ENCODE results near the gene ADARB2. TPM values are rescaled to one million over a fixed set of nuclear protein-coding genes. Genes with fewer than 3 reads are reported as not detected.

The ADARB2 gene
- total RNA-seq, 2 experiments from 2014 or later = not detected

- H3K36me3 Mint-ChIP-seq = no peaks in the 10 kb centered on the region
- H3K9me3 Mint-ChIP-seq = peaks cover 5% of the 10 kb centered on the region
- no peak overlapping the region for H3K27ac Mint-ChIP-seq
- peaks cover 23% of the 10 kb centered on the region for H3K27me3 Mint-ChIP-seq
- H3K4me3 Mint-ChIP-seq = no peak overlapping the region
- DNase-seq = no peak
- H3K4me1 Mint-ChIP-seq = no peaks in the 10 kb centered on the region
These were observed 122.0 kb downstream of the ADARB2 start for GRCh38 chr10:1615186-1615954.

GRCh38 chr10:1613511-1613910 lies 123.8 kb downstream of the ADARB2 start:
- H3K36me3 Mint-ChIP-seq = no peaks in the 10 kb centered on the region
- peaks cover 33% of the 10 kb centered on the region for H3K27me3 Mint-ChIP-seq
- H3K4me1 Mint-ChIP-seq = peaks cover 2% of the 10 kb centered on the region
- no peak overlapping the region for H3K4me3 Mint-ChIP-seq
- no peaks in the 10 kb centered on the region for H3K9me3 Mint-ChIP-seq
- no peak for DNase-seq
- no peak overlapping the region for H3K27ac Mint-ChIP-seq

- no peak overlapping the region for H3K27ac Mint-ChIP-seq
- no peaks in the 10 kb centered on the region for H3K36me3 Mint-ChIP-seq
- H3K27me3 Mint-ChIP-seq = peaks cover 37% of the 10 kb centered on the region
- no peak for DNase-seq
- no peaks in the 10 kb centered on the region for H3K9me3 Mint-ChIP-seq
- H3K4me1 Mint-ChIP-seq = peaks cover 2% of the 10 kb centered on the region
- no peak overlapping the region for H3K4me3 Mint-ChIP-seq
These were observed 124.4 kb downstream of the ADARB2 start for GRCh38 chr10:1612908-1613307.

- DNase-seq = no peak
- Mint-ChIP-seq H3K27me3 (peaks cover 39% of the 10 kb centered on the region), H3K4me3 (no peak overlapping the region), H3K36me3 (no peaks in the 10 kb centered on the region), H3K27ac (no peak overlapping the region), H3K4me1 (peaks cover 2% of the 10 kb centered on the region), H3K9me3 (no peaks in the 10 kb centered on the region)
These were observed 125.3 kb downstream of the ADARB2 start for GRCh38 chr10:1611936-1612550.

- H3K27me3 Mint-ChIP-seq = peaks cover 46% of the 10 kb centered on the region
- no peaks in the 10 kb centered on the region for H3K9me3 Mint-ChIP-seq
- DNase-seq = no peak
- H3K36me3 Mint-ChIP-seq = no peaks in the 10 kb centered on the region
- H3K4me3 Mint-ChIP-seq = no peak overlapping the region
- peaks cover 2% of the 10 kb centered on the region for H3K4me1 Mint-ChIP-seq
- no peak overlapping the region for H3K27ac Mint-ChIP-seq
These were observed 126.1 kb downstream of the ADARB2 start for GRCh38 chr10:1610986-1611770.

- H3K27ac Mint-ChIP-seq = no peak overlapping the region
- H3K9me3 Mint-ChIP-seq = no peaks in the 10 kb centered on the region
- DNase-seq = no peak
These were observed 127.7 kb downstream of the ADARB2 start for GRCh38 chr10:1609648-1609970.

GRCh38 chr10:1608851-1609647 lies 128.3 kb downstream of the ADARB2 start:
- DNase-seq = no peak
- H3K4me3 Mint-ChIP-seq = no peak overlapping the region
- peaks cover 2% of the 10 kb centered on the region for H3K4me1 Mint-ChIP-seq
- H3K27me3 Mint-ChIP-seq = peaks cover 46% of the 10 kb centered on the region
- H3K27ac Mint-ChIP-seq = no peak overlapping the region
- H3K36me3 Mint-ChIP-seq = no peaks in the 10 kb centered on the region
- no peaks in the 10 kb centered on the region for H3K9me3 Mint-ChIP-seq

More at GRCh38 chr10:1609648-1609970, 127.7 kb downstream of the ADARB2 start:
- no peaks in the 10 kb centered on the region for H3K36me3 Mint-ChIP-seq
- H3K27me3 Mint-ChIP-seq = peaks cover 46% of the 10 kb centered on the region
- H3K4me3 Mint-ChIP-seq = no peak overlapping the region
- peaks cover 2% of the 10 kb centered on the region for H3K4me1 Mint-ChIP-seq

- no peaks in the 10 kb centered on the region for H3K36me3 Mint-ChIP-seq
- peaks cover 2% of the 10 kb centered on the region for H3K4me1 Mint-ChIP-seq
- H3K9me3 Mint-ChIP-seq = no peaks in the 10 kb centered on the region
- no peak overlapping the region for H3K4me3 Mint-ChIP-seq
- peaks cover 46% of the 10 kb centered on the region for H3K27me3 Mint-ChIP-seq
- DNase-seq = no peak
- H3K27ac Mint-ChIP-seq = no peak overlapping the region
These were observed 128.9 kb downstream of the ADARB2 start for GRCh38 chr10:1608408-1608807.

- Mint-ChIP-seq H3K27ac (no peak overlapping the region), H3K9me3 (no peaks in the 10 kb centered on the region), H3K36me3 (no peaks in the 10 kb centered on the region), H3K27me3 (peaks cover 44% of the 10 kb centered on the region), H3K4me1 (peaks cover 2% of the 10 kb centered on the region), H3K4me3 (no peak overlapping the region)
- DNase-seq = no peak
These were observed 129.9 kb downstream of the ADARB2 start for GRCh38 chr10:1607466-1607865.

GRCh38 chr10:1605999-1606940 lies 131.1 kb downstream of the ADARB2 start:
- no peak overlapping the region for H3K27ac Mint-ChIP-seq
- H3K4me1 Mint-ChIP-seq = peaks cover 2% of the 10 kb centered on the region
- H3K27me3 Mint-ChIP-seq = peaks cover 36% of the 10 kb centered on the region
- no peak overlapping the region for H3K4me3 Mint-ChIP-seq
- H3K36me3 Mint-ChIP-seq = no peaks in the 10 kb centered on the region
- H3K9me3 Mint-ChIP-seq = no peaks in the 10 kb centered on the region
- no peak for DNase-seq

GRCh38 chr10:1605121-1605520 lies 132.2 kb downstream of the ADARB2 start:
- peaks cover 2% of the 10 kb centered on the region for H3K4me1 Mint-ChIP-seq
- H3K27ac Mint-ChIP-seq = no peak overlapping the region
- no peaks in the 10 kb centered on the region for H3K9me3 Mint-ChIP-seq
- no peak overlapping the region for H3K4me3 Mint-ChIP-seq
- DNase-seq = no peak
- H3K36me3 Mint-ChIP-seq = no peaks in the 10 kb centered on the region
- H3K27me3 Mint-ChIP-seq = peaks cover 30% of the 10 kb centered on the region

GRCh38 chr10:1604246-1604645 lies 133.1 kb downstream of the ADARB2 start:
- peaks cover under 1% of the 10 kb centered on the region for H3K4me1 Mint-ChIP-seq
- H3K27ac Mint-ChIP-seq = no peak overlapping the region
- H3K9me3 Mint-ChIP-seq = no peaks in the 10 kb centered on the region
- no peak for DNase-seq
- no peak overlapping the region for H3K4me3 Mint-ChIP-seq
- peaks cover 25% of the 10 kb centered on the region for H3K27me3 Mint-ChIP-seq
- H3K36me3 Mint-ChIP-seq = no peaks in the 10 kb centered on the region

GRCh38 chr10:1603181-1603580 lies 134.1 kb downstream of the ADARB2 start:
- H3K27me3 Mint-ChIP-seq = peaks cover 15% of the 10 kb centered on the region
- no peaks in the 10 kb centered on the region for H3K36me3 Mint-ChIP-seq
- DNase-seq = no peak
- no peaks in the 10 kb centered on the region for H3K9me3 Mint-ChIP-seq
- no peak overlapping the region for H3K4me3 Mint-ChIP-seq
- H3K4me1 Mint-ChIP-seq = no peaks in the 10 kb centered on the region
- no peak overlapping the region for H3K27ac Mint-ChIP-seq

GRCh38 chr10:1602037-1602484 lies 135.3 kb downstream of the ADARB2 start:
- peaks cover 7% of the 10 kb centered on the region for H3K27me3 Mint-ChIP-seq
- H3K4me3 Mint-ChIP-seq = no peak overlapping the region
- no peaks in the 10 kb centered on the region for H3K4me1 Mint-ChIP-seq
- DNase-seq = no peak
- H3K9me3 Mint-ChIP-seq = no peaks in the 10 kb centered on the region
- no peak overlapping the region for H3K27ac Mint-ChIP-seq
- no peaks in the 10 kb centered on the region for H3K36me3 Mint-ChIP-seq
